Astrocyte of the cerebellum (primary cell): Measurements from ENCODE around the gene EPHA8.

Experiments used
- DNase-seq: peaks from one replicate; pipeline ENCODE4 v3.0.0-alpha.2; 2011; ENCODE audit warnings: low read depth
- H3K4me3 ChIP-seq: 2 replicates; pipeline ENCODE4 v1.5.1; 2011; ENCODE audit warnings: mild to moderate bottlenecking, low read depth, low read length, moderate library complexity
- in situ Hi-C: cut with HindIII; loops from 2 replicates; pipeline ENCODE4 v1.10.0; 2017; ENCODE audit warnings: low sequenced_read_pairs
- TF ChIP-seq, protein P1 (sequence below): IDR thresholded peaks from 2 replicates; pipeline ENCODE4 v1.5.1; 2012; ENCODE audit warnings: low read length, low read depth, moderate library complexity, mild to moderate bottlenecking; ENCODE audit errors: missing control alignments

Gene EPHA8

DNA sequence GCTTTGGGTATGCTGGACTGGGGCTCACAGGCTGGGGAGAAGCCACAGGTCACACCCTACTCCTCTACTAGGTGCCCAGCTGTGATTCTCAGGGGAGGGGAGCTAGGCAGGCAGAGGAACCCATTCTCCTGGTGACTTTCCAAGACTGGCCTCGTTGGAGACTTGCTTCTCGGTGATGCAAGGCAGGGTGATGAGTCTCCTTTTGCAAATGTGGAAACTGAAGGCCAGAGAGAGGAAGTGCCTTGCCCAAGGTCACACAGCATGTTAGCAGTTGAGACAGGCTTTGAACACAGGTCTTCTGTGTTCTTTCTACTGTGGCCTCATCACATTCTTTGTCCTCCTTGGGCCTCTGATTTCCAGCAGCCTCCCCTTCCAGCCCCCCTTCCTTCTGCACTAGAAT, 52.6 kb downstream of the EPHA8 start:
- no peak overlapping the region for H3K4me3 ChIP-seq
- in situ Hi-C loops: no loop called here
- no peak for DNase-seq
- TF ChIP-seq, protein P1, sequence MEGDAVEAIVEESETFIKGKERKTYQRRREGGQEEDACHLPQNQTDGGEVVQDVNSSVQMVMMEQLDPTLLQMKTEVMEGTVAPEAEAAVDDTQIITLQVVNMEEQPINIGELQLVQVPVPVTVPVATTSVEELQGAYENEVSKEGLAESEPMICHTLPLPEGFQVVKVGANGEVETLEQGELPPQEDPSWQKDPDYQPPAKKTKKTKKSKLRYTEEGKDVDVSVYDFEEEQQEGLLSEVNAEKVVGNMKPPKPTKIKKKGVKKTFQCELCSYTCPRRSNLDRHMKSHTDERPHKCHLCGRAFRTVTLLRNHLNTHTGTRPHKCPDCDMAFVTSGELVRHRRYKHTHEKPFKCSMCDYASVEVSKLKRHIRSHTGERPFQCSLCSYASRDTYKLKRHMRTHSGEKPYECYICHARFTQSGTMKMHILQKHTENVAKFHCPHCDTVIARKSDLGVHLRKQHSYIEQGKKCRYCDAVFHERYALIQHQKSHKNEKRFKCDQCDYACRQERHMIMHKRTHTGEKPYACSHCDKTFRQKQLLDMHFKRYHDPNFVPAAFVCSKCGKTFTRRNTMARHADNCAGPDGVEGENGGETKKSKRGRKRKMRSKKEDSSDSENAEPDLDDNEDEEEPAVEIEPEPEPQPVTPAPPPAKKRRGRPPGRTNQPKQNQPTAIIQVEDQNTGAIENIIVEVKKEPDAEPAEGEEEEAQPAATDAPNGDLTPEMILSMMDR: no peak

DNA sequence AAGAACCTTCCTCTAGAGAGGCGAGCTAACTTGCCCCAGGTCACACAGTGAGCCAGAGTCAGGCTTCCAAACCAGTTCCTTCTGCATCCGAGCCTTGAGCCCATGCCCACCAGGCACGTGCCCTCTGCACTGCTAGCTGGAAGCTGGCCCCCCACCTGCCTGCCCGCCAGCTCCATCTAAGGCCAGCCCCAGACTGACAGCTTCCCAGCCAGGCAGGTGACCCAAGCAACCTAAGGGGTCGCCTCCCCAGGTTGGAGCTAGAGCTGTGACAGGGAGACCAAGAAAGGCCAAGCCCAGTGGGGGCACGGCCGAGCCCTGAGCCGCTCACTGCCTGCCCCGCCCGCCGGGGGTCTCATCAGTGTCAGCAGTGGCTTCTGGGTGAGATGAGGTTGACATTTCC, 53.3 kb downstream of the EPHA8 start:
- TF ChIP-seq, protein P1: no peak
- DNase-seq: no peak
- in situ Hi-C loops: no loop called here
- no peak overlapping the region for H3K4me3 ChIP-seq

DNA sequence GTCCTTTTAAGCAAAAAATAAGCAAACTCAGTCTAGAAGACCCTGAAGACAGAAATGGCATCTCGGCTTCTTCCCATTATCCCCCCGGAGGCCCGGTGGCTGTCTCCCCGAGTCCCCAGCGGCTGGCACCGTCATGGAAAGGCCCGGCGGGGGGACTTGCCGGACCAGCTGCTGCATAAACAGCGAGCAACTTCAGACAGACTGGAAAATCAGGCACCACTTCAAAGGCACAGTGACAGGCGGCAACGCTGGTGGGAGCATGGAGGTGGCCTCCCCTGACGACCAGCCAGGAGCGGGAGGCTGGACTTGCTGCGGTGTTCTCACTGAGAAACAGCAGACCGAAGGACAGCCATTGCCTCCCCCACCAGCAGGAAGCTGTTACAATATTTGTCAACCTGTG, 54.8 kb downstream of the EPHA8 start:
- DNase-seq: no peak
- TF ChIP-seq, protein P1: no peak
- H3K4me3 ChIP-seq: no peak overlapping the region
- in situ Hi-C loops: no loop called here

DNA sequence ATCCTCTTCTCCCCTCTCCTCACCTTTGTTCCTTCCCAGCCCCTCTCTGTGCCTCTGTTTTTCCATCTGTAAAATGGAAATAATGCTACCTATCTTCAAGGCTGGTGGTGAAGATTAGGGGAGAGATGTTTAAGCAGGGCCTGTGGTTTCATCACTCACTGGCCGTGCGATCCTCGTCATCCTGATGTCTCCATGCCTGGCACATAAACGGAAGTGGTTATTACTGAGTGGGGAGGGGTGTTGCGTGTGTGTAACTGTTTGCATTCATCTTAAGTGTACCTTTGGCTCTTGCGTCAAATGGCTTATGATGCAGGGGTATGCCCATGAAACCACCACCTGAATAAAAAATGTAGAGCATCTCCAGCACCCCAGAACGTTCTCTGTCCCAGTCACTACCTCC, 56.0 kb downstream of the EPHA8 start:
- no peak overlapping the region for H3K4me3 ChIP-seq
- DNase-seq: no peak
- in situ Hi-C loops: no loop called here
- TF ChIP-seq, protein P1: no peak

DNA sequence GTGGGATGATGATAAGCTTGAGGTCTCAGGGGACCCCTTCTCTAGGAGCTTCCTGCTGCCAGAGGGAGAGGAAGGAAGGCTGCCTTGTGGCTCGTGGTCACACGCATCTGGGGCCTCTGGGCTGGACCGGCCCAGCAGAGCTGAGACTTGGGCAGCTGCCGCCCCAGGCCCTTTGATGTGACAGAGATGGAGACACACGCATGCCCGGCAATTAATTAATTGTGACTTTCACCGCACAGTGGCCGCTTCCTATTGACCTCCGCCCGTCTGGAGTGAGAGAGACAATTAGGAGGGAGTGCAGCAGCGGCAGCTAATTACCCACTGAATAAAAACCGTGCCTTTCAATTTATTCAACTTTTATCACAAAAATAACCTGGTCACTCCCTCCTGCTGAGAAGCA, 56.5 kb downstream of the EPHA8 start:
- H3K4me3 ChIP-seq: no peak overlapping the region
- no peak for DNase-seq
- TF ChIP-seq, protein P1: no peak
- in situ Hi-C loops: no loop called here

- no peak overlapping the region for H3K4me3 ChIP-seq
- in situ Hi-C loops: no loop called here
- no peak for DNase-seq
- TF ChIP-seq, protein P1: no peak
Observed at GRCh38 chr1:22621761-22622160, 58.5 kb downstream of the EPHA8 start.
